Activated naive CD4-positive, alpha-beta T cell treated with anti-CD3 and anti-CD28 coated beads, Interleukin-2, amount 10 ng/mL, durations not matched to agents 7 days and 5 days (primary cell): Measurements from ENCODE around the gene CCDC12.

Experiments used
- CTCF ChIA-PET: fragments of 350-600 bp; sonication (Branson Sonifier 250); formaldehyde crosslinking; loops from one replicate; lab custom pipeline; 2021; ENCODE audit warnings: antibody characterized with exemption; lab: Charles Lee
- DNase-seq: peaks from one replicate; pipeline ENCODE4 v3.0.0-alpha.2; 2020
- H3K27ac Mint-ChIP-seq: one replicate; pipeline ENCODE4 v1.8.0; 2021; ENCODE audit warnings: mild to moderate bottlenecking, moderate library complexity, mixed read lengths
- H3K27me3 Mint-ChIP-seq: one replicate; pipeline ENCODE4 v1.8.0; 2021; ENCODE audit warnings: mild to moderate bottlenecking, mixed read lengths
- H3K36me3 Mint-ChIP-seq: one replicate; pipeline ENCODE4 v1.8.0; 2021; ENCODE audit warnings: mixed read lengths
- H3K4me1 Mint-ChIP-seq: one replicate; pipeline ENCODE4 v1.8.0; 2021; ENCODE audit warnings: mixed read lengths
- H3K4me3 Mint-ChIP-seq: one replicate; pipeline ENCODE4 v1.8.0; 2021; ENCODE audit warnings: mild to moderate bottlenecking, moderate library complexity, mixed read lengths
- H3K9me3 Mint-ChIP-seq: one replicate; pipeline ENCODE4 v1.8.0; 2021; ENCODE audit warnings: mixed read lengths

CCDC12 gene

GRCh38 chr3:46905213-46905560 is 71.4 kb downstream of the CCDC12 start:
- Mint-ChIP-seq H3K4me3 (no peak overlapping the region), H3K36me3 (no peaks in the 10 kb centered on the region), H3K9me3 (no peaks in the 10 kb centered on the region), H3K27ac (no peak overlapping the region), H3K27me3 (peaks cover 17% of the 10 kb centered on the region), H3K4me1 (peaks cover 5% of the 10 kb centered on the region)
- CTCF ChIA-PET = interaction anchor here (0.6 kb wide), 1 partner anchor 118 kb away, joined by 3 read pairs; no protein-coding TSS in a partner anchor
- no peak for DNase-seq

DNA sequence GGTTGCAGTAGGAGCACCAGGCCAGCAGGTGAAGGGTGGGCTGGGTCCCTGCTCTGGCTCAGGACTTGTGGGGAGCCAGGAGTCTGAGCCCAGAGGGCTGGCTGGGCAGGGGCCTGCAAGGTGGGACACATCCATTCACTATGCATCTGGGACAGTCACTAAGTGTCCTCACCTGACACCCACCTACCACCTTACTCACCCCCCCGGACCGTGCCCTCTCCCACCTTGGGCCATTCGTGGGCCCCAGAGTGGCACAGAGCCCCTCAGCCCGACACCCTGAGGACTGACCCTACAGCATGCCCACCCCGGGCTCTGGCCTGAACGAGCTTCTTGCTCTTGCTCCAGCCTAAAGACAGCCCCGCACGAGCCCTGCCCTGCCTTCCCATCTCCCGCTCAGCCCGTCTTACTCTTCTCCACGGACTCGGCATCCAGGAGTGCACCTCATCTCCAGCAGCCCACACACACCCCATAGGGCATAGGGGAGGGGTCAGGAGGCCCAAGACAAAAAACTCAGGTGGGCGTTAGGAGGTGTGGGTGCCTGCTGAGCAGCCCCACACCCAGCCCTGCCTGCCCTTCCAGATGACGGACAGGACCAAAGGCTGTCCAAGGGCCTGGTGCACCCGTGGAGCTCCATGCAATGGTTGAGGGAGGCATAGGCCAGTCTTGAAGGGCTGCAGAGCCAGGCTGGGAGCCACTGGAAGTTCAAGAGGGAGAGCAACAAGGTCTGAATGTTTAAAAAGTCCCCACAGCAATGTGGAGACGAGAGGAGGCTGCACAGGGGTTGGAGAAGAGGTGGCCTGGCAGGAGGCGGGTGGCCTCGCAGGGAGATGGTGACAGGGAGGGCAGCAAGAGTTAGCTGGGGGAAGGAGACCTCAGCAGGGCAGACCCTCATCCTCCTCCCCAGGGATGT is 72.0 kb downstream of the CCDC12 start:
- peaks cover 21% of the 10 kb centered on the region for H3K27me3 Mint-ChIP-seq
- CTCF ChIA-PET = interaction anchor here (0.6 kb wide), 2 partner anchors 119 to 260 kb away, joined by 3 read pairs; no protein-coding TSS in a partner anchor
- peaks cover 3% of the 10 kb centered on the region for H3K4me1 Mint-ChIP-seq
- no peaks in the 10 kb centered on the region for H3K36me3 Mint-ChIP-seq
- H3K27ac Mint-ChIP-seq = no peak overlapping the region
- no peak overlapping the region for H3K4me3 Mint-ChIP-seq
- H3K9me3 Mint-ChIP-seq = no peaks in the 10 kb centered on the region
- peak; percentile 17 for DNase-seq

- Mint-ChIP-seq H3K27me3 (peaks cover 27% of the 10 kb centered on the region), H3K27ac (no peak overlapping the region), H3K4me1 (no peaks in the 10 kb centered on the region), H3K36me3 (no peaks in the 10 kb centered on the region), H3K9me3 (no peaks in the 10 kb centered on the region), H3K4me3 (no peak overlapping the region)
- no peak for DNase-seq
- CTCF ChIA-PET = interaction anchor here (0.6 kb wide), 1 partner anchor 261 kb away, joined by 3 read pairs; no protein-coding TSS in a partner anchor
These were observed 72.9 kb downstream of the CCDC12 start for GRCh38 chr3:46903341-46904302.

GRCh38 chr3:46902188-46902631 is 74.3 kb downstream of the CCDC12 start:
- CTCF ChIA-PET = no interaction called here
- Mint-ChIP-seq H3K9me3 (no peaks in the 10 kb centered on the region), H3K4me3 (no peak overlapping the region), H3K27me3 (peaks cover 41% of the 10 kb centered on the region), H3K27ac (no peak overlapping the region), H3K4me1 (no peaks in the 10 kb centered on the region), H3K36me3 (no peaks in the 10 kb centered on the region)
- DNase-seq = no peak

DNA sequence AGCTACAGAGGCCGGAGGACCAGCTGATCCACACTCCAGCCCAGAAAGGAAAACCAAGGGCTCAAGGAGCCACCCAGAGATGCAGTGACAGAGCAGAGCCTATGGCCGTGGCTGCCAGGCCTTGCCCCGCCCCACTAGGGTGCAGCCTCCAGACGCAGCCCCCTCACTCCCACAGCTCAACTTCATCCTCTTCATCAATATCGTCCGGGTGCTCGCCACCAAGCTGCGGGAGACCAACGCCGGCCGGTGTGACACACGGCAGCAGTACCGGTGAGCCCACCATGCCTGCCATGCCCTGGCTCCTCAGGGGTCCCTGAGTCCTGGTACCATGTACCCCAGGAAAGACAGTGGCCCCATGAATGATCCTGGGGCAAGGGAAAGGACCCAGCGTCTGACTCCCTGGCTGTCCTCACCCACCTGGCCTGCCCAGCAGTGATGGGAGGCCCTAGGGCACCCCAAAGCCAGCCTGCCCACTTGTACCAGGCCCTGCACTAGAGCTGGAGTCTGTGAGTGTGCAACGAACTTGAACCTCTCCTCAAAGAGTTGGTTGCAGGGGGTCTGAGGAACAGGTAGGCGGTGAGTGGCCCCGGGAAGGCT is 74.9 kb downstream of the CCDC12 start:
- CTCF ChIA-PET = interaction anchor here (1.4 to 2.6 kb wide), 2 partner anchors 8 to 196 kb away, joined by 3 to 9 read pairs; no protein-coding TSS in a partner anchor

GRCh38 chr3:46901061-46901460 is 75.5 kb downstream of the CCDC12 start:
- Mint-ChIP-seq H3K27me3 (peaks cover 53% of the 10 kb centered on the region), H3K9me3 (no peaks in the 10 kb centered on the region), H3K36me3 (no peaks in the 10 kb centered on the region), H3K27ac (no peak overlapping the region), H3K4me1 (no peaks in the 10 kb centered on the region), H3K4me3 (no peak overlapping the region)
- CTCF ChIA-PET = interaction anchor here (1.4 to 2.6 kb wide), 2 partner anchors 8 to 196 kb away, joined by 3 to 9 read pairs; no protein-coding TSS in a partner anchor
- DNase-seq = no peak

More for the DNA sequence above, 74.9 kb downstream of the CCDC12 start:
- peaks cover 46% of the 10 kb centered on the region for H3K27me3 Mint-ChIP-seq
- H3K4me1 Mint-ChIP-seq = no peaks in the 10 kb centered on the region
- no peaks in the 10 kb centered on the region for H3K36me3 Mint-ChIP-seq
- no peak overlapping the region for H3K27ac Mint-ChIP-seq
- DNase-seq = no peak
- no peak overlapping the region for H3K4me3 Mint-ChIP-seq
- no peaks in the 10 kb centered on the region for H3K9me3 Mint-ChIP-seq

- Mint-ChIP-seq H3K27ac (no peak overlapping the region), H3K4me3 (no peak overlapping the region), H3K36me3 (no peaks in the 10 kb centered on the region), H3K27me3 (peaks cover 60% of the 10 kb centered on the region), H3K9me3 (no peaks in the 10 kb centered on the region), H3K4me1 (no peaks in the 10 kb centered on the region)
- CTCF ChIA-PET = interaction anchor here (1.4 to 2.6 kb wide), 2 partner anchors 9 to 195 kb away, joined by 3 to 9 read pairs; no protein-coding TSS in a partner anchor
- DNase-seq = no peak
These were observed 76.2 kb downstream of the CCDC12 start for GRCh38 chr3:46900356-46900755.

GRCh38 chr3:46900007-46900292 is 76.6 kb downstream of the CCDC12 start:
- no peak overlapping the region for H3K27ac Mint-ChIP-seq
- H3K27me3 Mint-ChIP-seq = peaks cover 63% of the 10 kb centered on the region
- H3K4me1 Mint-ChIP-seq = no peaks in the 10 kb centered on the region
- DNase-seq = no peak
- CTCF ChIA-PET = interaction anchor here (2.6 kb wide), 1 partner anchor 9 kb away, joined by 9 read pairs; no protein-coding TSS in a partner anchor
- no peaks in the 10 kb centered on the region for H3K9me3 Mint-ChIP-seq
- no peaks in the 10 kb centered on the region for H3K36me3 Mint-ChIP-seq
- H3K4me3 Mint-ChIP-seq = no peak overlapping the region

DNA sequence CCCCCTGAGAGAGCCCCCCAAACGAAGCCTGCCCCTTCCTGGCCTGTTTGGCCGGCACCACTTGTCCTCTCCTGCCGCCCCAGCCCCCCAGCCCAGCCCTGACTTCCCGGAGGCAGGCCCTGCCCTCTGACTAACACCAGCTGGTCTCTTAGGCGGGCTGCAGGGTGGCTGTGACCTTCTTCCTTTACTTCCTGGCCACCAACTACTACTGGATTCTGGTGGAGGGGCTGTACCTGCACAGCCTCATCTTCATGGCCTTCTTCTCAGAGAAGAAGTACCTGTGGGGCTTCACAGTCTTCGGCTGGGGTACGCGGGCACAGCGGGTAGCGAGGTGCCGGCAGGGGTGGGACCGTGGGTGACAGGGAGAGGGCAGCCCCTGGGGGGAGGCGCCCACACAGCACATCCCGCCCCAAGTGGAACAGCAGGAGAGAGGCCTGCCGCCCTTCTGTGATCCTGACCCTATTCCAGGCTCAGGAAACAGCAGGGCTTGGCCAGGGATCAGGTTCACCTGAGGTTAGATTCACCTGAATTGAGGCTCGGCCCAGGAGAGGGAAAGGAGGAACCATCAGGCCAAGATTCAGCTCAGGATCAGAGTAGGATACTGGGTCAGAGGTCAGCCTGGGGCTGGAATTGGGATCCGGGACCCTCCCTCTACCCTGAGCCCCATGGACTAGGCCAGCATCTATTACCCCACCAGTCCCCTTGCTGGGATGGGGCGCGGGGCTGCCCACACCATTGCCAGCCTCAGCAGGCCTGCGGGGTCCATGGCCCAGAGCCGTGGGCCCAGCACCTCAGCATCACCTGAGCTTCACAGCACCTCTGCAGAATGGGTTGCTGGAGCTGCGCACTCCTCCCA is 77.2 kb downstream of the CCDC12 start:
- peaks cover 67% of the 10 kb centered on the region for H3K27me3 Mint-ChIP-seq
- H3K36me3 Mint-ChIP-seq = no peaks in the 10 kb centered on the region
- DNase-seq = no peak
- H3K4me3 Mint-ChIP-seq = no peak overlapping the region
- H3K27ac Mint-ChIP-seq = no peak overlapping the region
- H3K9me3 Mint-ChIP-seq = no peaks in the 10 kb centered on the region
- H3K4me1 Mint-ChIP-seq = no peaks in the 10 kb centered on the region
- CTCF ChIA-PET = interaction anchor here (2.6 kb wide), 1 partner anchor 10 kb away, joined by 9 read pairs; no protein-coding TSS in a partner anchor

GRCh38 chr3:46898321-46899150 is 78.0 kb downstream of the CCDC12 start:
- no peaks in the 10 kb centered on the region for H3K9me3 Mint-ChIP-seq
- H3K4me1 Mint-ChIP-seq = no peaks in the 10 kb centered on the region
- no peak for DNase-seq
- CTCF ChIA-PET = interaction anchor here (0.9 to 1.6 kb wide), 2 partner anchors 11 to 12 kb away, joined by 3 to 4 read pairs; no protein-coding TSS in a partner anchor
- H3K36me3 Mint-ChIP-seq = no peaks in the 10 kb centered on the region
- no peak overlapping the region for H3K4me3 Mint-ChIP-seq
- peaks cover 75% of the 10 kb centered on the region for H3K27me3 Mint-ChIP-seq
- H3K27ac Mint-ChIP-seq = no peak overlapping the region

DNA sequence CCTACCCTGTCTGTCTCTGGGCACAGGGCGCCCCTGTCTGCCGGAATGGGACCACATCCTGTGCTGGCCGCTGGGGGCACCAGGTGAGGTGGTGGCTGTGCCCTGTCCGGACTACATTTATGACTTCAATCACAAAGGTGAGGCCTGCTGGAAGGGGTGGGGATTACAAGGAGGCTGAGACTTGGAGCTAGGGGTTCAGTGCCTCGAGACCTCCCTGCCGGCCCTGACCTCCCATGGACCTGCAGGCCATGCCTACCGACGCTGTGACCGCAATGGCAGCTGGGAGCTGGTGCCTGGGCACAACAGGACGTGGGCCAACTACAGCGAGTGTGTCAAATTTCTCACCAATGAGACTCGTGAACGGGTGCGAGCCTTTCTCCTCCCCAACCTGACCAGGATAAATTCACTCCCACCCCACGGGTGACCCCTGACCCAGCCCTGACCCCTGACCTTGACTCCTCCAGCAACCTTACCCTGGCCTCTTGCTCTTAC is 78.7 kb downstream of the CCDC12 start:
- H3K4me3 Mint-ChIP-seq = no peak overlapping the region
- H3K36me3 Mint-ChIP-seq = no peaks in the 10 kb centered on the region

DNA sequence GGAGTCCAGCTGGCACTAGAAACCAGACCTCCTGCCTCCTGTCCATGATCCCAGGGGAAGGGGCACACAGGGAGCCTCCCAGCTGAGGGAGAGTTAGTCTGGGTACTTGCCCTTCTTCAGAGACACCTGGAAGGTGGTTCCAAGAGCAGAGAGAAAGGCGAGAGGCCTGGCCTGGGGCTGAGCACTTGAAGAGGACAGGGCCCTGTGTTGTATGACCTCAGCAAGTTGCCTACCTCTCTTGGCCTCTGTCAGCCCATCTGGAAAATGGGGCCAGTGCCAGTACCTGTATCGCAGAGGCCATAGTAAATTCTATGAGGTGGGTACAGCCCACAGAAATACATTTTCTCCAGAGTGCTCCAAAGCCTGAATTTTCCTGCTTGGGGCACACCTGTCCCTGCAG is 79.5 kb downstream of the CCDC12 start:
- no peak overlapping the region for H3K4me3 Mint-ChIP-seq

More for the DNA sequence above, 78.7 kb downstream of the CCDC12 start:
- H3K4me1 Mint-ChIP-seq = no peaks in the 10 kb centered on the region
- CTCF ChIA-PET = interaction anchor here (0.9 to 1.6 kb wide), 2 partner anchors 11 to 12 kb away, joined by 3 to 4 read pairs; no protein-coding TSS in a partner anchor
- DNase-seq = no peak
- peaks cover 82% of the 10 kb centered on the region for H3K27me3 Mint-ChIP-seq
- H3K9me3 Mint-ChIP-seq = no peaks in the 10 kb centered on the region
- no peak overlapping the region for H3K27ac Mint-ChIP-seq

More for the DNA sequence above, 79.5 kb downstream of the CCDC12 start:
- no peaks in the 10 kb centered on the region for H3K36me3 Mint-ChIP-seq
- no peak overlapping the region for H3K27ac Mint-ChIP-seq
- H3K9me3 Mint-ChIP-seq = no peaks in the 10 kb centered on the region
- no peak for DNase-seq
- H3K27me3 Mint-ChIP-seq = peaks cover 90% of the 10 kb centered on the region
- CTCF ChIA-PET = interaction anchor here (0.7 to 2.4 kb wide), 3 partner anchors 13 to 189 kb away, joined by 3 to 15 read pairs (median 4); no protein-coding TSS in a partner anchor
- peaks cover 3% of the 10 kb centered on the region for H3K4me1 Mint-ChIP-seq
